H1 (cell line): ENCODE data around the gene APBA2.

Experiments
- ATF2 ChIP-seq: IDR thresholded peaks from 2 replicates; pipeline ENCODE4 v1.6.1; 2012; ENCODE audit warnings: low read length, inconsistent platforms
- CBX5 ChIP-seq: fragments of 300-800, 300-1000 bp; sonication (generic); IDR thresholded peaks from 2 replicates; pipeline ENCODE4 v1.7.1; 2016; ENCODE audit warnings: antibody characterized with exemption, low read length, low read depth
- CHD2 ChIP-seq: IDR thresholded peaks from 2 replicates; pipeline ENCODE4 v1.6.1; 2012; ENCODE audit warnings: low read length, improper control_type of control experiment
- CTCF ChIP-seq, 3 experiments: IDR thresholded peaks; 1 replicate in 2 of 3; 2 replicates in 1 of 3; pipeline versions ENCODE4 v1.5.1 to v1.6.1; 2011; ENCODE audit warnings: low read length in 3 of 3, mild to moderate bottlenecking in 3 of 3, inconsistent platforms in 2 of 3, low read depth in 1 of 3, moderate library complexity in 1 of 3; ENCODE audit not compliant: insufficient read depth in 1 of 3; ENCODE audit errors: control extremely low read depth in 1 of 3
- EZH2 ChIP-seq: fragments of 200-600 bp; sonication (generic); IDR thresholded peaks from 2 replicates; pipeline ENCODE4 v1.7.1; 2012; ENCODE audit warnings: low read depth, mild to moderate bottlenecking, moderate library complexity, low read length, inconsistent platforms; ENCODE audit not compliant: severe bottlenecking
- HDAC2 ChIP-seq, 2 experiments: fragments of 300-600 bp in 1 of 2; sonication (generic) in 1 of 2; IDR thresholded peaks; 2 replicates each; pipeline ENCODE4 v1.6.1; 2011 to 2012; ENCODE audit warnings: low read depth in 2 of 2, low read length in 2 of 2, mild to moderate bottlenecking in 2 of 2, moderate library complexity in 2 of 2, borderline replicate concordance in 1 of 2, inconsistent platforms in 1 of 2
- POLR2AphosphoS5 ChIP-seq: IDR thresholded peaks from 2 replicates; pipeline ENCODE4 v1.6.1; 2011; ENCODE audit warnings: low read depth, low read length
- RAD21 ChIP-seq, 2 experiments: IDR thresholded peaks in 1 of 2; conservative IDR thresholded peaks in 1 of 2; 2 replicates each; pipeline ENCODE4 v1.6.1; 2011; ENCODE audit warnings: low read depth in 2 of 2, low read length in 2 of 2, improper control_type of control experiment in 1 of 2, inconsistent platforms in 1 of 2, mild to moderate bottlenecking in 1 of 2, moderate library complexity in 1 of 2
- RFX5 ChIP-seq: IDR thresholded peaks from 2 replicates; pipeline ENCODE4 v1.6.1; 2011; ENCODE audit warnings: low read depth, low read length, improper control_type of control experiment, borderline replicate concordance
- SIX5 ChIP-seq: IDR thresholded peaks from 2 replicates; pipeline ENCODE4 v1.6.1; 2011; ENCODE audit warnings: mild to moderate bottlenecking, low read depth, low read length
- TAF1 ChIP-seq: IDR thresholded peaks from 2 replicates; pipeline ENCODE4 v1.6.1; 2011; ENCODE audit warnings: mild to moderate bottlenecking, low read depth, low read length
- TBP ChIP-seq: IDR thresholded peaks from 2 replicates; pipeline ENCODE4 v1.6.1; 2011; ENCODE audit warnings: low read depth, low read length, improper control_type of control experiment
- YY1 ChIP-seq: IDR thresholded peaks from 2 replicates; pipeline ENCODE4 v1.6.1; 2011; ENCODE audit warnings: low read depth, mild to moderate bottlenecking, low read length

DNA sequence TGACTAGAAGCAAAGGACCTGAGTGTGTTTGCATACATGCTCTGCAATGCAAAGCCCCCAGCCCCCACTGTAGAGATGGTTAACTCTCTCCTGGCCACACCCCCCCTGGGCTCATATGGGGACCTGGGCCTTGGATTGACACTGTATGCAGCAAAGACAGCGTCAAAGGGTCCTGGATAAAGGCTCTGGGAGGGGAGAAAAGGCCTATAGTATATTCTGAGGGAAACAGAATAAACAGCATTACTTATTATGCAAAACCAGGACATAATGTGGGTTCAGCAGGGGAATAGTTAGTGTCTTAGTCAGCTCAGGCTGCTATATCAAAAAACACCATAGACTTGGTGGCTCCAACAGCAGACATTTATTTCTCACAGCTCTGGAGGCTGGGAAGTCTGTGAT, 158.7 kb downstream of the APBA2 start:
- TF ChIP-seq SIX5 (no peak), HDAC2 (IDR thresholded peaks at IDR 0.05; ENCODE audit: borderline replicate concordance in 1 of 2, low read depth in 2 of 2, low read length in 2 of 2) (no peak), CTCF (IDR thresholded peaks at IDR 0.05; ENCODE audit: control extremely low read depth in 1 of 3, insufficient read depth in 1 of 3, low read depth in 1 of 3, low read length in 3 of 3) (no peak), TBP (no peak), CHD2 (no peak), POLR2AphosphoS5 (no peak), CBX5 (no peak), EZH2 (no peak), RFX5 (no peak), ATF2 (no peak), TAF1 (no peak), YY1 (no peak), RAD21 (IDR thresholded peaks at IDR 0.05 in 1 of 2, conservative IDR thresholded peaks at IDR 0.05 in 1 of 2; ENCODE audit: low read depth in 2 of 2, low read length in 2 of 2) (no peak)
